Astrocyte (in vitro differentiated cells and primary cell): ENCODE data around the gene PRICKLE1. TPM values are rescaled to one million over a fixed set of nuclear protein-coding genes. Genes with fewer than 3 reads are reported as not detected.

ENCODE experiments used
- DNase-seq: peaks from one replicate; pipeline ENCODE4 v3.0.0-alpha.2; 2010; ENCODE audit warnings: low read depth
- FAIRE-seq: peaks from 2 replicates; lab custom pipeline; 2011; peaks lifted over from hg19 to GRCh38; lab: Jason Lieb, UNC
- H2AFZ ChIP-seq: 2 replicates; pipeline ENCODE4 v1.6.0; 2012; ENCODE audit warnings: low read depth, low read length, inconsistent platforms
- H3K27ac ChIP-seq: 2 replicates; pipeline ENCODE4 v1.5.1; 2011; ENCODE audit warnings: low read depth, low read length, inconsistent platforms
- H3K27me3 ChIP-seq: 2 replicates; pipeline ENCODE4 v1.6.0; 2011; ENCODE audit warnings: low read length, inconsistent platforms; ENCODE audit not compliant: insufficient read depth
- H3K36me3 ChIP-seq: 2 replicates; pipeline ENCODE4 v1.5.1; 2011; ENCODE audit warnings: low read length, inconsistent platforms; ENCODE audit not compliant: insufficient read depth
- H3K4me1 ChIP-seq: 2 replicates; pipeline ENCODE4 v1.5.1; 2011; ENCODE audit warnings: low read length, inconsistent platforms; ENCODE audit not compliant: insufficient read depth
- H3K4me2 ChIP-seq: 2 replicates; pipeline ENCODE4 v1.6.0; 2012; ENCODE audit warnings: low read length, inconsistent platforms
- H3K4me3 ChIP-seq: 2 replicates; pipeline ENCODE4 v1.5.1; 2011; ENCODE audit warnings: low read depth, mild to moderate bottlenecking, low read length, inconsistent platforms; ENCODE audit not compliant: insufficient read depth
- H3K79me2 ChIP-seq: 2 replicates; pipeline ENCODE4 v1.6.0; 2012; ENCODE audit warnings: mild to moderate bottlenecking, low read length, inconsistent platforms; ENCODE audit not compliant: insufficient read depth
- H3K9ac ChIP-seq: 2 replicates; pipeline ENCODE4 v1.6.0; 2012; ENCODE audit warnings: mild to moderate bottlenecking, low read length, inconsistent platforms
- H3K9me3 ChIP-seq: 2 replicates; pipeline ENCODE4 v1.5.1; 2012; ENCODE audit warnings: low read depth, mild to moderate bottlenecking, low read length, inconsistent platforms; ENCODE audit not compliant: insufficient read depth
- H4K20me1 ChIP-seq: 2 replicates; pipeline ENCODE4 v1.6.0; 2012; ENCODE audit warnings: low read length, inconsistent platforms; ENCODE audit not compliant: insufficient read depth
- H3K27ac Mint-ChIP-seq: one replicate; pipeline ENCODE4 v1.8.0; 2021; ENCODE audit warnings: mild to moderate bottlenecking, mixed read lengths; ENCODE audit not compliant: unreplicated experiment
- H3K27me3 Mint-ChIP-seq: one replicate; pipeline ENCODE4 v1.8.0; 2021; ENCODE audit warnings: low read depth, mixed read lengths; ENCODE audit not compliant: unreplicated experiment
- H3K36me3 Mint-ChIP-seq: one replicate; pipeline ENCODE4 v1.8.0; 2021; ENCODE audit warnings: low read depth, mixed read lengths; ENCODE audit not compliant: unreplicated experiment
- H3K4me1 Mint-ChIP-seq: one replicate; pipeline ENCODE4 v1.8.0; 2021; ENCODE audit warnings: low read depth, mixed read lengths; ENCODE audit not compliant: unreplicated experiment
- H3K4me3 Mint-ChIP-seq: one replicate; pipeline ENCODE4 v1.8.0; 2021; ENCODE audit warnings: mild to moderate bottlenecking, moderate library complexity, mixed read lengths; ENCODE audit not compliant: unreplicated experiment
- H3K9me3 Mint-ChIP-seq: one replicate; pipeline ENCODE4 v1.8.0; 2021; ENCODE audit warnings: mild to moderate bottlenecking, mixed read lengths; ENCODE audit not compliant: unreplicated experiment
- CTCF ChIP-seq: IDR thresholded peaks from 2 replicates; pipeline ENCODE4 v1.5.1; 2011; ENCODE audit warnings: low read depth, mild to moderate bottlenecking, inconsistent platforms, low read length, moderate library complexity; ENCODE audit not compliant: insufficient read depth
- EZH2 ChIP-seq: IDR thresholded peaks from 2 replicates; pipeline ENCODE4 v1.6.1; 2012; ENCODE audit warnings: mild to moderate bottlenecking, low read length, inconsistent platforms; ENCODE audit not compliant: insufficient read depth
- total RNA-seq: library from RNA; stranded (reverse); gene quantifications from 2 replicates; pipeline ENCODE4 v1.2.1, GENCODE V29; 2021

The PRICKLE1 gene
- total RNA-seq, 1 donor from 2014 or later, result 34.9 TPM

DNA sequence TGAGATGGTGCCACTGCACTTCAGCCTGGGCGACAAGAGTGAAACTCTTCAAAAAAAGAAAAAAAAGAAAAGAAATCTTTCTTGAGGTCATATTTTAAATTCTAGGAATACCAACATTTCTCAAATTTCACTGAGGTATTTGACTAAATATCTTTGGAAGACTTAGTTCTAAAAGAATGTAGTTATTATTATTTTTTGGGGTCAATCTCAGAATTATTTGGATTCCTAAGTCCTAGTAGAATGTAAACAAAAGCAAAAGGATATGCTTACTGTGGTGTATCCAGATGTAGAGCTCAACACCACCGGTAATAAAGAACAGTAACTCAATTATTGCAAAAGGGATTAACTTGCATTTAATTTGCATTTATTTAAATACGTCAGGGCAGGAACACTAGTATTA lies 25.0 kb downstream of the PRICKLE1 start:
- Mint-ChIP-seq H3K9me3 (peaks cover 4% of the 10 kb centered on the region), H3K4me3 (peak overlapping the region; percentile 31), H3K27ac (no peak overlapping the region), H3K27me3 (peaks cover 3% of the 10 kb centered on the region), H3K36me3 (peaks cover 14% of the 10 kb centered on the region), H3K4me1 (peaks cover 13% of the 10 kb centered on the region)
- H4K20me1 ChIP-seq, result peaks cover 3% of the 10 kb centered on the region
- DNase-seq, result peak; percentile 73
- H3K4me1 ChIP-seq, result peaks cover 17% of the 10 kb centered on the region
- no peak overlapping the region for H2AFZ ChIP-seq
- no peaks in the 10 kb centered on the region for H3K9me3 ChIP-seq
- H3K4me2 ChIP-seq, result peak overlapping the region; percentile 44
- H3K27ac ChIP-seq, result peak overlapping the region; percentile 39
- H3K27me3 ChIP-seq, result no peaks in the 10 kb centered on the region
- FAIRE-seq, result no peak
- TF ChIP-seq CTCF, result no peak
- no peak for TF ChIP-seq EZH2
- H3K4me3 ChIP-seq, result no peak overlapping the region
- H3K9ac ChIP-seq, result peak overlapping the region; percentile 38
- H3K36me3 ChIP-seq, result peaks cover 6% of the 10 kb centered on the region
- peaks cover 82% of the 10 kb centered on the region for H3K79me2 ChIP-seq

GRCh38 chr12:42560977-42561376 lies 28.6 kb downstream of the PRICKLE1 start:
- FAIRE-seq, result no peak

More at GRCh38 chr12:42560977-42561376, 28.6 kb downstream of the PRICKLE1 start:
- peaks cover 3% of the 10 kb centered on the region for H3K36me3 ChIP-seq
- no peak for DNase-seq
- H3K79me2 ChIP-seq, result peaks cover 83% of the 10 kb centered on the region
- no peak overlapping the region for H3K27ac ChIP-seq
- H3K4me1 Mint-ChIP-seq, result peaks cover 14% of the 10 kb centered on the region
- H3K27ac Mint-ChIP-seq, result no peak overlapping the region
- no peak for TF ChIP-seq CTCF
- TF ChIP-seq EZH2, result no peak
- peaks cover 2% of the 10 kb centered on the region for H3K9me3 Mint-ChIP-seq
- H3K36me3 Mint-ChIP-seq, result peaks cover 14% of the 10 kb centered on the region
- no peak overlapping the region for H3K9ac ChIP-seq
- peaks cover 26% of the 10 kb centered on the region for H4K20me1 ChIP-seq
- no peak overlapping the region for H3K4me2 ChIP-seq
- H3K9me3 ChIP-seq, result no peaks in the 10 kb centered on the region
- H3K27me3 ChIP-seq, result no peaks in the 10 kb centered on the region
- H3K27me3 Mint-ChIP-seq, result peaks cover 2% of the 10 kb centered on the region
- H3K4me1 ChIP-seq, result peaks cover 14% of the 10 kb centered on the region
- no peak overlapping the region for H3K4me3 Mint-ChIP-seq
- H2AFZ ChIP-seq, result no peak overlapping the region
- H3K4me3 ChIP-seq, result no peak overlapping the region
